ENCODE results near the gene MYPOP. TPM values are rescaled to one million over a fixed set of nuclear protein-coding genes. Genes with fewer than 3 reads are reported as not detected.
"Not testable (repeated sequence)": the region's sequence is repeated elsewhere in the genome, so short reads cannot be mapped to it uniquely, and the experiment has no call there.

Gene MYPOP
- total RNA-seq, 1 experiment from 2014 or later, result 1.9 TPM

- in situ Hi-C loops (cut with HindIII; ENCODE audit: low sequenced_read_pairs), result no loop called here
- no peak for DNase-seq (ENCODE audit: low spot score)
These were observed 30.1 kb downstream of the MYPOP start for GRCh38 chr19:45872095-45872919.

DNA sequence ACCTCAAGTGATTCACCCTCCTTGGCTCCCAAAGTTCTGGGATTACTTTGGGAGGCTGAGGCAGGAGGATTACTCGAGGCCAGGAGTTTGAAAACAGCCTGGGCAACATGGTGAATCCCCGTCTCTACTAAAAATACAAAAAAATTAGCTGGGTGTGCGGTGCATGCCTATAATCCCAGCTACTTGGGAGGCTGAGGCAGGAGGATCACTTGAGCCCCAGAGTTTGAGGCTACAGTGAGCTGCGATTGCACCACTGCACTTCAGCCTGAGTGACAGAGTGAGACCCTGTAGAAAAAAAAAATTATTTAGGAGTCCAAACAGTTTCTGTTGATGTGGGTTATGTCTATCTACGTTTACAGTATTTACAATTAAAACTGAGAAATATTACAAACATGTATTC is 31.6 kb downstream of the MYPOP start:
- no peak for DNase-seq (ENCODE audit: low spot score)
- in situ Hi-C loops (cut with HindIII; ENCODE audit: low sequenced_read_pairs), result no loop called here

DNA sequence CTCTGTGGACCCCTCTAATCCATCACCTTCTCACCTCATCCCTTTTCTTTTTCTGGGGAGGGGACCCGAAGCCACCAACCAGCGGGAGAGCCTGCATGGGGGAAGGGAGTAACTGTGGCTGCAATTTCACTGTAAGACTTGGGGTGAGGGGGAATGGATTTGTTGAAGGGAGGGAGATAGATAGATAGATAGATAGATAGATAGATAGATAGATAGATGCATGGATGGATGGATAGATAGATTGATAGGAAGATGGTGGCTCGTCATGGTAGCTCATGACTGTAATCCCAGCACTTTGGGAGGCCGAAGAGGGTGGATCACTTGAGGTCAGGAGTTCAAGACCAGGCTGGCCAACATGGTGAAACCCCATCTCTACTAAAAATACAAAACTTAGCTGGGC is 35.2 kb downstream of the MYPOP start:
- in situ Hi-C loops (cut with HindIII; ENCODE audit: low sequenced_read_pairs); DNase-seq (ENCODE audit: low spot score): not testable (repeated sequence)

DNA sequence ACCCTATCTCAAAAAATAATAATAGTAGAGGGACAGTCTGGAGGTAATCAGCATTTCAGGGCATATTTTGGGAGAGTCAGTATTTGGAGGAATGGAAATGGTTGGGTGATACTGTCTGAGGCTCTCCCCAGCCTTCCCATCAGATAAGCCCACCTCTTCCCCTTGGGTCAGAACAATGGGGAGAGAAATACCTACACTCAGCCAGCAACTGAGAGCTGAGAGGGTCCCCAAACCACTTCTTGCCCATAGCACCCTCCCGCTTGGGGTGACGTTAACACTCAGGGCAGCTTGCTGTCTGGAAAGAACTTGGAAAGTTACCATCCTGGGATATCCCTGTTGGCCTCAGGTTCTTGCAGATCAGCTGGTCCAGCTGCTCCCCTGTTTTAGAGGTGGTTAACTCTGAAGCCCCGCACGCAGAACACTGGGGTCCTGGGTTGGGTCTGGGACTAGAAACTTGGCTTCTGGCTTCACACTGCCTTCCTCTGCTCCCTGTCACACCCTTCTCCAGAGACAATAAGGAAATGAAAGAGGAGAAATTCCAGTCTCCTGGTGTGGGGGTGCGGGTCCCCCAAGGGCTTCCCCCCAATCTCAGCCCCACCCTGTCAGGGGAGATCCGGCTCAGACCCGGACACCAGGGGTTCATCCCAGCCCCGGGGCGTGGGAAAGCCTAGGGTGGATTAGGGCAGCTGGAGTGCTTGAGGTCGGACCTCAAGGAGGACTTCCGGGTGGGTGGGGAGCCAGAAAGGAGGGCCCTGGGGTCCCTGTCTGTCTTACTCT is 35.8 kb downstream of the MYPOP start:
- in situ Hi-C loops (cut with HindIII; ENCODE audit: low sequenced_read_pairs), result no loop called here
- DNase-seq (ENCODE audit: low spot score), result no peak

DNA sequence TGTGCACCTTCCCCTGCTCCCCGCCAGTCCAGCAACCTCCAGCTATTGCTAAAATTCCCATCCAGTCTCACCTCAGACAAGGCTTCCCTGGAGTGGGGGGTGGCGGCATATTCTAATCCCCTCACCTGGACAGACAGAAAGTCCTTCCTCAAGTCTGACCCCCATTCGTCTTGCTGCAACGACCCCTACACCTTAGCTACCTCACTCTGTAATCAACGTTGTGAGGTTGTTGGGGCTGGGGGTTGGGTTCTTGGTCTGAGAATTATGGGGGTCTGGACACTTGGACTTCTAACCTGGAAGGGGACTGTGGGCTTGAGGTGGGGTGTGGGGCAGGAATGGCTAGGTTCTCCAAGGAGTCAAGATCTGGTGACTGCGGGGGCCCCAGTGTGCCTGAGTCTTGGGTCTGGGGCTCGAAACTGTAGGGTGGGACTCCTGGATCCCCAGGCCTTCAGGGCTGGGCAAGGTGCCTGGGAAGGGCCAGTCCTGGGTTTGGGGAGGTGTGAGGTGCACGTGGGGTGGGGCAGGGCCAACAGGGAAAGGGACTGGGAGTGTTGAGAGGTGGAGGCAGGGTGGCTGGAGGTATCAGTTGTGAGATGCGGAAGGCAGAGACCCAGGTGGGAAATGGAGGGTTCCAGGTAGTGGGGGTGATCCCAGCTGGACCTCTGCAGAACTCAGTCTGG is 37.0 kb downstream of the MYPOP start:
- no peak for DNase-seq (ENCODE audit: low spot score)

DNA sequence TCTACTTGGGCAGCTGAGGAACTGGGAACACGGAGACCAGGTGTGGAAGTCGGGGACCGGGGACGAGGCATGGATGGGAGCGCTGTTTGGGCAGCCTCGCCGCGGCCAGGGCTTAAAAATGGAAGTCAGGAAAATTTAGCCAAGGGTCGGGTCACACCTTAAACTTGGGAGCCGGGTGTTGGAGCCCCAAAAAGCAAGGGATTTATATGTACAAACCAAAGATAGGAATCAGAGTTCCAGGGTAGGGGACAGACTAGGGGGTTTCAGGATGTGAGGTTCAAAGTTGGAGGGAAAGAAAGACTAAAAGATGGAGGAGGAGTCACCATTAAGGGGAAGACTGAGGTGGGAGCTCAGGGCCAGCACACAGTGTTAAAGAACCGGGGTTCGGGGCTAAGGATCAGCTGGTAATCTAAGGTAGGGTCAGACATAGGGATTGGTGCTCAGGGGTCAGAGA is 37.8 kb downstream of the MYPOP start:
- DNase-seq (ENCODE audit: low spot score), result no peak
- in situ Hi-C loops (cut with HindIII; ENCODE audit: low sequenced_read_pairs), result no loop called here

More for the DNA sequence above, 37.0 kb downstream of the MYPOP start:
- in situ Hi-C loops (cut with HindIII; ENCODE audit: low sequenced_read_pairs), result no loop called here

- in situ Hi-C loops (cut with HindIII; ENCODE audit: low sequenced_read_pairs), result no loop called here
- no peak for DNase-seq (ENCODE audit: low spot score)
These were observed 38.4 kb downstream of the MYPOP start, which contains the start of gene FOXA3 for GRCh38 chr19:45863840-45864628. Gene FOXA3, plus strand, starts transcription at chr19:45864326. Its CDS starts 131 bp downstream, at chr19:45864457.

DNA sequence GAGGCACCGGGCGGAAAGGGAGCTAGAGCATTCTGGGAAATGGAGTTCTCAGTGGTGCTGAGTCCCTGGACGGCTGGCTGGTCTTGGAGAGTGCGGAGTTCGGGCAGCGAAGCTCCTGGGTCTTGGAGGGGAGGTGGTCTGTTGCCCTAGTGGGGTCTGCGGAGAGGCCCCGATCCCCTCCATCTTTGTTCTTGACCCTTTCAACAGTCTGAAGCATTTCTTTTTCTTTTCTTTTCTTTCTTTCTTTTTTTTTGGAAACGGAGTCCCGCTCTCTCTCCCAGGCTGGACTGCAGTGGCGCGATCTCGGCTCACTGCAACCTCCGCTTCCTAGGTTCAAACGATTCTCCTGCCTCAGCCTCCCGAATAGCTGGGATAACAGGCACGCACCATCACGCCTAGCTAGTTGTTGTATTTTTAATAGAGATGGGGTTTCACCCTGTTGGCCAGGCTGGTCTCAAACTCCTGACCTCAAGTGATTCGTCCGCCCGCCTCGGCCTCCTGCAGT is 39.0 kb downstream of the MYPOP start:
- no peak for DNase-seq (ENCODE audit: low spot score)
- in situ Hi-C loops (cut with HindIII; ENCODE audit: low sequenced_read_pairs), result no loop called here

DNA sequence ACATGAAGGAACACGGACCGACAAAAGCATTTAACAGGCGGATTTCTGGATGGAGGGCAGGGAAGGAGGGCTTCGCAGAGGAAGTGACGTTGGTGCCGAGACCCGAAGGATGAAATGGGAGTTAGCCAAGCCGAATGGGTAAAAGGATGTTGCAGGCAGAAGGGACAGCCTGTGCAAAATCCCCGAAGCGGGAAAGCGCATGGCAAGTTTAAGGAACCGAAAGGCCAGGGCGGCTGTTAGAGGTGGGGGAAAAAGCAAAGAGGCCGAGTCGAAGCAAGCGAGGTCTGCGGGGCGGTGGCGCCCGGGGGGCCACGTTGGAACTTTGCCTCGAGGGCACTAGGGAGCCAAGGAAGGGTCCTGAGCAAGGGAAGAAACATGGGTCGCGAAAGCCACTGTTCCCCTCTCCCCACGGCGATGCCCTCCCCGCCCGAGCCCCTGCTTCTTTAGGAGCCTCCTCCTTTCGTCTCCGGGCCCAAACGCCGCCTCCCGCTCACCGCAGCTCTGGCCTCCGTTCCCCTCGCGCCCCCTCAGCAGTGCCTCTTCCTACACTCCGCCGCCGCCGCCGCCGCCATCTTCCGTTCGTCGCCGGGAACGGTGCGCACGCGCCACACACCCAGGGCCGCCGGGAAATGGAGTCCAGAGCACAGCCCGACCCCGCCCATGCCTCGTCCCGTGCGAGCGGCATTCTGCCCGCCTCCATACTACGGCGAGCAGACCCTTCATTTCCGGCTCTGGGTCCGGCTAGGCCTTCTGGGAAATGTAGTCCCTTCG is 39.7 kb downstream of the MYPOP start, which contains the start of gene SYMPK:
Gene SYMPK, minus strand, starts transcription at position 584 of the 771 bp plus-strand sequence. CDS start 8,652 bp downstream, outside the sequence.
- DNase-seq (ENCODE audit: low spot score), result peak; percentile 99
- in situ Hi-C loops (cut with HindIII; ENCODE audit: low sequenced_read_pairs), result no loop called here

- in situ Hi-C loops (cut with HindIII; ENCODE audit: low sequenced_read_pairs), result no loop called here
- no peak for DNase-seq (ENCODE audit: low spot score)
These were observed 40.2 kb downstream of the MYPOP start for GRCh38 chr19:45862271-45862563.

GRCh38 chr19:45860359-45861259 is 41.8 kb downstream of the MYPOP start:
- no peak for DNase-seq (ENCODE audit: low spot score)
- in situ Hi-C loops (cut with HindIII; ENCODE audit: low sequenced_read_pairs), result no loop called here

GRCh38 chr19:45854167-45854778 is 48.1 kb downstream of the MYPOP start:
- in situ Hi-C loops (cut with HindIII; ENCODE audit: low sequenced_read_pairs), result no loop called here
- DNase-seq (ENCODE audit: low spot score), result no peak

DNA sequence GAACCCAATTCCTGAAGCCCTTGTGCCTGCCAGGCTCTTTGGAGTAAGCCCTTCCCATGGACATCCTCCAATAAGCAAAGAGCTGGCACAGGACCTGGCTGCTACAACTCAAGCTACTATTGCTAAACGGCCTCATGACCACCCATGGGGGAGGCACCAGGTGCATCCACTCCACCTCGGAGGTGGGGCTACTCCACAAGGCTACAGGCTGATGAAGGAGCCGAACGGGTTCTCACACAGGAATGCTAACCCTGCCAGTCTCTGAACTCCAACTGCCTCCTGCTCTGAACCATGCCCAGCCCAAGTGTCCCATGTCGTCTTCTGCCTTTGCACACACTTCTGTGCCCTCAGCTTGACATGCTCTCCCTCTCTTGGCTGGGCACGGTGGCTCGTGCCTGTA is 49.4 kb downstream of the MYPOP start:
- peak; percentile 9 for DNase-seq (ENCODE audit: low spot score)
- in situ Hi-C loops (cut with HindIII; ENCODE audit: low sequenced_read_pairs), result no loop called here

DNA sequence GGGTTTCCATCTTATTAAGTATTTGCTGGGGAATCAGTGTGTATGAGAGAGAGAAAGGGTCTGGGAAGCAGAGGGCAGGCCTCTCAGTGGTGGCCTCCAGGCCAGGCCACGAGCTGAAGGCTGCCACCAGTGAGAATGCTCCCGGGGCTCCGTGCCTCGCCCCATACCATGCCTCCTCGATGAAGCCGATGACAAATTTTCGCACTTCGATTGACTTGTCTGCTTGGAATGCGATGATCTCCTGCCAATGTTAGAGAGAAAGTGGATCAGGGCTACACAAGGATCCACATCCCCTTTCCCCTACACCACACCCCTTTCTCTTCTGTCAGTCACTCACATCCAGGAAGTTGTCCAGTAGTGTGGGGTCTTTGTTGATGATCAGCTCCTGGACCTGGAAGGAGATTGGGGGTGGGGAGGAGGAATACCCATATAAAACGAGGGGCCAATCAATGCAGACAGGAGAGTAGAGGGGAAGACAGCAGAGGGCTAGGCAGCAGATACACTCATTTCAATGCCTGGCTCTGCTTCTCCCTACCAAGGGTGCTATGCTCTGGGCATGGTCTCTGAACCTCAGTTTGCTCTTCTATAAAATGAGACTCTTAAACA is 50.2 kb downstream of the MYPOP start:
- DNase-seq (ENCODE audit: low spot score), result no peak
- in situ Hi-C loops (cut with HindIII; ENCODE audit: low sequenced_read_pairs), result no loop called here

- in situ Hi-C loops (cut with HindIII; ENCODE audit: low sequenced_read_pairs), result no loop called here
- no peak for DNase-seq (ENCODE audit: low spot score)
These were observed 53.5 kb downstream of the MYPOP start for GRCh38 chr19:45848922-45849321.

DNA sequence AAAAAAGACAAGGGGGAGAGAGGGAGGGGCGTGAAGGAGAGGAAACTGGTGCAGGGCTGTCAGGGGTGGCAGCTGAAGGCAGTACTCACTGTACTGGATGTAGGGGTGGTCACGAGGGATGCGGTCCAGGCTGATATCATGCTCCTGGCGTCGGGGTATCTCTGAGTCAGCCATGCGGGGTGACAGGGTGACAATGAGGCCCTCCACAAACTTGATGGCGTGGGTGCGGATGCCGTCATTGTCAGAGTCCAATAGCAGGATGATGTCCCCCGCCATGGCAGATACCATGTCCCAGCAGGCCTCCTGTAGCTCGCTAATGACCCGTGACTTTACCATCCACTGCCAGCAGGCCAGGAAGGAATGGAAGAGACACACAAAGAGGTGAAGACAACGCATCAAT is 54.8 kb downstream of the MYPOP start:
- no peak for DNase-seq (ENCODE audit: low spot score)
- in situ Hi-C loops (cut with HindIII; ENCODE audit: low sequenced_read_pairs), result no loop called here

All from G401 (cell line).